Omental fat pad (tissue), 4 donors: ENCODE measurements around the gene SIGLEC12. TPM values are rescaled to one million over a fixed set of nuclear protein-coding genes. Genes with fewer than 3 reads are reported as not detected.

Experiments
- ATAC-seq: fragments of 150-250 bp; one replicate; pipeline ENCODE4 v1.9.1; 2016; ENCODE audit warnings: mild to moderate bottlenecking, moderate library complexity; ENCODE audit not compliant: low FRiP score
- DNase-seq: peaks from one replicate; pipeline ENCODE4 v3.0.0-alpha.2; 2019; ENCODE audit warnings: low spot score
- CTCF ChIP-seq, 3 donors: fragments of 450-650 bp; IDR thresholded peaks; one replicate each; pipeline ENCODE4 v1.5.1; 2016 to 2017; ENCODE audit warnings: antibody characterized with exemption in 3 of 3, mild to moderate bottlenecking in 3 of 3, moderate library complexity in 2 of 3
- total RNA-seq, 4 donors: library from RNA; depleted of rRNA; stranded (reverse); fragments of >200 nt; gene quantifications; one replicate each; pipeline ENCODE4 v1.1.0, GENCODE V29; 2016

SIGLEC12 gene
- total RNA-seq, 4 donors from 2014 or later, result 1.1 TPM; not detected in 2

GRCh38 chr19:51546650-51547396 is 45.2 kb upstream of the SIGLEC12 start:
- TF ChIP-seq CTCF (IDR thresholded peaks at IDR 0.05), result no peak
- ATAC-seq, result no peak
- no peak for DNase-seq

- TF ChIP-seq CTCF (IDR thresholded peaks at IDR 0.05), result no peak
- ATAC-seq, result no peak
- no peak for DNase-seq
Measured at GRCh38 chr19:51546107-51546649, 44.6 kb upstream of the SIGLEC12 start.

GRCh38 chr19:51544038-51544437 is 42.4 kb upstream of the SIGLEC12 start:
- ATAC-seq (no peak), DNase-seq (no peak)
- no peak for TF ChIP-seq CTCF (IDR thresholded peaks at IDR 0.05)

- ATAC-seq, result no peak
Measured at GRCh38 chr19:51542699-51543098, 41.1 kb upstream of the SIGLEC12 start.

GRCh38 chr19:51541458-51542357 is 40.1 kb upstream of the SIGLEC12 start:
- no peak for TF ChIP-seq CTCF (IDR thresholded peaks at IDR 0.05)
- DNase-seq, result no peak
- no peak for ATAC-seq

More at GRCh38 chr19:51542699-51543098, 41.1 kb upstream of the SIGLEC12 start:
- no peak for TF ChIP-seq CTCF (IDR thresholded peaks at IDR 0.05)
- no peak for DNase-seq

GRCh38 chr19:51539821-51540366 is 38.3 kb upstream of the SIGLEC12 start:
- ATAC-seq, result no peak
- TF ChIP-seq CTCF (IDR thresholded peaks at IDR 0.05), result no peak

More at GRCh38 chr19:51539821-51540366, 38.3 kb upstream of the SIGLEC12 start:
- no peak for DNase-seq
